ENCODE results near the gene SIGLEC12. TPM values are rescaled to one million over a fixed set of nuclear protein-coding genes. Genes with fewer than 3 reads are reported as not detected.

The SIGLEC12 gene
- total RNA-seq, 1 experiment from 2014 or later = not detected

DNA sequence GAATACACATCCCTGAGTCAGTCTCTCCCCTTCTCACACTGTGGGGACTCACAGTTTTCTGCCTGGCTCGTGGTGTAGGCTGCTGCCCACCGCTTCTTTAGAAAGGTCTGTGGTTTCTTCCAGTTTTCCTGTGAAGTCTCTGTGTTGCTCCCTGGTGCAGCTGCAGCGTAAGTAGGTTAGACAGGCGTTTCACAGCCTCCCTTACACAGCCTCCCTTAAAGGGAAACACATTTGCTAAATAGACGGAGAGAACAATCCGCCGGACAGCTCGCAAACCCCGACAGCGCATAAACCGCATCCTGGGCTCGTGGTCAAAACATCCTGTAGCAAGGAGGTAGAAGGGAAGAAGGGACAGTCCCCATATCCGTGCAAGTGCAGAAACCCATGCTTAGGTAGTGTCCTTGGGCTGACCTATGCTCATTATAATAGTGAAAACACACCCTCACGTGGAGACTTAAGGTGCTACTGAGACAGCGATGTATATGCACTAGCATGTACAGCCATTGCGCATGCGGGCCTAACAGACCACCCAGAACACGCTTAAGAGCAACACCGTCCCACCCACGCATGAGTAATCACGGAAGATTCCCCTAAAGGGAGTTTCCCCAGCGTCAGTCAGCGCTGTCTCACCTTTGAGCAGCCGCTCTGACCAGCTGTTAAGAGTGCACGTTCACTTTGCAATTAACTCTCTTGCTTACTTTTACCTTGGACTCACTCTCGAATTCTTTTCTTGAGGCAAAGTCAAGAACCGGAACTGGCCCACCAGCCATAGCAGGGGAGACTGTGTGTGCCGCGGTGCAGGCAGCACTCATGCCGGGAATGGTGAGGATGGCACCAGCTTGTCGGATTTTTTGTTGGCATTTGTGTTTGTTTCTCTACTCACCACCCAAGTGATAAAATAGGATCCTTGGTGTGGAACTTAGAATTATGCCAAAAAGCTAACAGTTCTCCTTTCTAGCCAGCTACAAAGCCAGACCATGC, 59.9 kb downstream of the SIGLEC12 start:
- Histone ChIP-seq H3K27me3 (ENCODE audit: control insufficient read depth, insufficient read depth, low read length) (no peaks in the 10 kb centered on the region; the same call in 1 of the 2 replicates), H3K4me3 (ENCODE audit: insufficient read depth, low read depth, low read length) (no peak overlapping the region), H3K36me3 (replicated peaks; ENCODE audit: control insufficient read depth, insufficient read depth, low read length) (no peaks in the 10 kb centered on the region)
- DNase-seq = no peak

Other genes with a start within 250 kb of the SIGLEC12 start
- 18.2 and 24.5 TPM in 2 replicates for gene IGLON5, start 190.2 kb downstream of the SIGLEC12 start, total RNA-seq (2014; rRNA removed; shearing (Covaris generic))
- 9.6 and 13.2 TPM in 2 replicates for gene VSIG10L, start 159.7 kb downstream of the SIGLEC12 start, total RNA-seq (2014; rRNA removed; shearing (Covaris generic))
- 106 and 125 TPM in 2 replicates for gene ETFB, start 135.4 kb downstream of the SIGLEC12 start, total RNA-seq (2014; rRNA removed; shearing (Covaris generic))
- gene CLDND2, start 132.8 kb downstream of the SIGLEC12 start, total RNA-seq (2014; rRNA removed; shearing (Covaris generic)) = 0.89 and 1.2 TPM in 2 replicates
- not detected in 2 replicates for gene NKG7, start 129.1 kb downstream of the SIGLEC12 start, total RNA-seq (2014; rRNA removed; shearing (Covaris generic))
- not detected in 2 replicates for gene LIM2, start 113.8 kb downstream of the SIGLEC12 start, total RNA-seq (2014; rRNA removed; shearing (Covaris generic))
- 3.2 and 5.4 TPM in 2 replicates for gene C19orf84, start 111.2 kb downstream of the SIGLEC12 start, total RNA-seq (2014; rRNA removed; shearing (Covaris generic))
- gene SIGLEC10, start 84.2 kb downstream of the SIGLEC12 start, total RNA-seq (2014; rRNA removed; shearing (Covaris generic)) = not detected in 2 replicates
- not detected in 2 replicates for gene SIGLEC8, start 43.3 kb downstream of the SIGLEC12 start, total RNA-seq (2014; rRNA removed; shearing (Covaris generic))
- not detected in 2 replicates for gene CEACAM18, start 23.3 kb downstream of the SIGLEC12 start, total RNA-seq (2014; rRNA removed; shearing (Covaris generic))
- gene SIGLEC6, start 29.9 kb upstream of the SIGLEC12 start, total RNA-seq (2014; rRNA removed; shearing (Covaris generic)) = not detected in 2 replicates
- 2.4 and 3.0 TPM in 2 replicates for gene ZNF175, start 69.5 kb upstream of the SIGLEC12 start, total RNA-seq (2014; rRNA removed; shearing (Covaris generic))
- not detected in 2 replicates for gene SIGLEC5, start 128.6 kb upstream of the SIGLEC12 start, total RNA-seq (2014; rRNA removed; shearing (Covaris generic))
- not detected in 2 replicates for gene SIGLEC14, start 145.0 kb upstream of the SIGLEC12 start, total RNA-seq (2014; rRNA removed; shearing (Covaris generic))
- 6.3 and 15.0 TPM in 2 replicates for gene SPACA6, start 191.5 kb upstream of the SIGLEC12 start, total RNA-seq (2014; rRNA removed; shearing (Covaris generic))
- 0.37 TPM in 1 of 2 replicates, not detected in the other for gene HAS1, start 222.2 kb upstream of the SIGLEC12 start, total RNA-seq (2014; rRNA removed; shearing (Covaris generic))

All from H7 (cell line).